Mononuclear cell (primary cell): ENCODE measurements around the gene CTAG2. TPM values are rescaled to one million over a fixed set of nuclear protein-coding genes. Genes with fewer than 3 reads are reported as not detected.
"Not testable (repeated sequence)": the region's sequence is repeated elsewhere in the genome, so short reads cannot be mapped to it uniquely, and the experiment has no call there.

Source experiments
- H3K27me3 ChIP-seq: 2 replicates; pipeline ENCODE4 v1.6.0; 2011; ENCODE audit warnings: low read length, control low read depth; ENCODE audit not compliant: insufficient read depth
- H3K4me1 ChIP-seq: 2 replicates; pipeline ENCODE4 v1.5.1; 2011; ENCODE audit warnings: mild to moderate bottlenecking, low read length, control low read depth; ENCODE audit not compliant: insufficient read depth
- H3K4me3 ChIP-seq: 2 replicates; pipeline ENCODE4 v1.5.1; 2011; ENCODE audit warnings: mild to moderate bottlenecking, low read length, moderate library complexity
- H3K9me3 ChIP-seq: 2 replicates; pipeline ENCODE4 v1.5.1; 2011; ENCODE audit warnings: low read depth, mild to moderate bottlenecking, control low read depth, low read length
- total RNA-seq: library from RNA; depleted of rRNA; stranded (reverse); fragments of >200 nt; gene quantifications from one replicate; pipeline ENCODE4 v1.2.3, GENCODE V29; 2012

Gene CTAG2
- total RNA-seq, 1 donor = not detected

DNA sequence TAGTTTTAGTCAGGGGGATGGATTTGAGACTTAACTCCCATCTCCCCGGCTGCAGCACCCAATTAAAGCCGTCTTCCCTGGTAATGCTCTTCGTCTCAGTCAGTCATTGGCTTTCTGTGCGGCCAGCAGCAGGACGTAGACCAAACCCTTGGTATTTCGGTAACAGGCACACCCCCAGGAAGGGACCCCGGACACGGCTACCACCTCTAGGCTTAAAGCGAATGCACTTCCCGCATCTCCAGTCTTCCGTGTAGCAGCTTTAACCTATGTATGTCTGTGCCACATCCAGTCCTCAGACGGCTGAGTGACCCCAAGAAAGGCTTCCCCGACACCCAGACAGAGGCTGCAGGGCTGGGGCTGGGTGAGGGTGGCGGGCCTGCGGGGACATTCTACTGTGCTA, 1.5 kb upstream of the CTAG2 start:
- H3K4me1 ChIP-seq = no peaks in the 10 kb centered on the region
- no peak overlapping the region for H3K4me3 ChIP-seq
- H3K9me3 ChIP-seq = no peaks in the 10 kb centered on the region
- H3K27me3 ChIP-seq = no peaks in the 10 kb centered on the region

DNA sequence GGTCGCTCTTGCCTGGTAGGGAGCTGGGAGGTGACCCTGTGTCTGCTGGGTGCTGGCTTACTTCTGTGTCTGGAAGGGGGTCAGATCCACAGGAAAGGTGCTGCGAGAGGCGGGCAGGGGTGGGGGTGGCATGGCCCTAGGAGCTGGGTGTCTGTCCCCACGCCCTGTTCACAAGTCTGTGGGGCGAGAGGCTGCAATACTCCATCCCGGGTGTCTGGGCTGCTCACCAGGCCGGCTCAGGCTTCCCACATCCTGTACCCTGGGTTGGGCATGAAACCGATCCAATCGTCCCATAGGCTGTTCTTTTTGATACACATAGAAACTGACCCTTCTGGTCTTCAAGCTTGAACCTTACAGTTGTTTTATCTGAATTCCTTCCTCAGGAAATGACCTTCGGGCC, 993 bp upstream of the CTAG2 start:
- Histone ChIP-seq H3K4me3 (no peak overlapping the region), H3K9me3 (no peaks in the 10 kb centered on the region), H3K4me1 (no peaks in the 10 kb centered on the region), H3K27me3 (no peaks in the 10 kb centered on the region)

DNA sequence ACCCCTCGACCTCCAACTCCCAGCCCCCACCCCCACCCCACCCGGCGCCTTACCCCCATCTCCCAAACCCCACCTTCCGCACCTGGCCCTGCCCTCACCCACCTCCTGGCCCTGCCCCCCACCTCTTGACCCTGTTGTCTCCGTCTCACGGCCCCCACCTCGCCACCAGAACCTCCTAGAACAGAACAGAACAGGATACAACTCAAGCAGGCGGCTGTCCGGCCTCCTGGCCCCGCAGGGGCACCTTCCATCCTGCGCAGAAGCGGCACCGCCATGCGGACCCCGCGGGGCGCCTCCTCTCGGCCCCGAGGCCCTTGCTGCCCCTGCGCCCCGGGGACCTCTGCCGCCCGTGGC, 354 bp downstream of the CTAG2 start:
- Histone ChIP-seq H3K9me3 (no peaks in the 10 kb centered on the region), H3K4me3 (no peak overlapping the region), H3K4me1 (no peaks in the 10 kb centered on the region), H3K27me3 (no peaks in the 10 kb centered on the region)

DNA sequence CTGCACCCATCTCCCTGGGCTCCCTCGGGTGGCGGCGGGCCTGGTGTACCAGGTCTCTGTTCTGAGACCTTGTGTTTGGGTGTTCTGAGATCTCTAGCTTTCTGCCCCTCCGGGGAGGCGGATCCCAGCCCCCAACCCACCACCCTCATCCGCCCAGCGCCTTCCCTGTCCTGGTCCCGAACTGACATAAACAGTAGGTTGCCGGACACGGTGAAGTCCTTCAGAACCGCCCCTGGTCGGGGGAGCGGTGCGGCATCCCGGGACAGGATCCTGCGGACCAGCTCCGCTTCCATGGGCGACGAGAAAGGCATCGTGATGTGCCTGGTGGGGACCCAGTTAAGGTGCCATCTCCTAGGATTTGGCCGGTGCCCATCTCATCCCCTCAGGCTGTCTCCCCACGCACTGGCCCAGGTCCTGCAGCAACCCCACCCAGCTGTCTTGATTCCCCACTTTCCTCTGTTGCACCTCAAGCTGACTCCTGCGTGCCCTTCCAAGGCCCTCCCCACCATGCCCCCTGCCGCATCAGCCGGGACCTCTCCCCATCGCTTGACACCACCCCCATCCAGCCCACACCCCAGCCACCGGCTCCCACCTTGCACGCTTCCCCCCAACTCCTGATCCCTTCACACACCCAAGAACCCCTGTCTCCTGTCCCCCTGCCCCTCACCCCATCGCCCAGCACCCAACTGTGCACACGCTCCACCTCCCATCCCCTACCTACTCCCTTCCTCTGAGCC, 900 bp downstream of the CTAG2 start:
- no peaks in the 10 kb centered on the region for H3K9me3 ChIP-seq
- H3K27me3 ChIP-seq = no peaks in the 10 kb centered on the region
- H3K4me3 ChIP-seq = no peak overlapping the region
- H3K4me1 ChIP-seq = no peaks in the 10 kb centered on the region

DNA sequence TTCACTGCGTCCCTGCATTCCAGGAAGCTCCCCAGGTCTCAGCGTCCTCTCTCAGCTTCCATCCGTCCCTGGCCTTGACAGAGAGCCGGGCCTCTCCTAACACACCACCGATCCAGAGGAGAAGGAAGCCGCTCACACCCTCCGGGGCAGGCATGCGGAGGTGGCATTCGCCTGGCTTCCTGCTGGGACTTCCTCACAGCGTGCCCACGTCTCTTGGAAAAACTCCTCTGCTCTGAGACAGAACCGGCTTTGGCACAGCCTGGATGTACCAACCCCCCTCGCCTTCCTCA, 3.2 kb downstream of the CTAG2 start:
- no peak overlapping the region for H3K4me3 ChIP-seq
- no peaks in the 10 kb centered on the region for H3K27me3 ChIP-seq
- no peaks in the 10 kb centered on the region for H3K9me3 ChIP-seq
- H3K4me1 ChIP-seq = no peaks in the 10 kb centered on the region

DNA sequence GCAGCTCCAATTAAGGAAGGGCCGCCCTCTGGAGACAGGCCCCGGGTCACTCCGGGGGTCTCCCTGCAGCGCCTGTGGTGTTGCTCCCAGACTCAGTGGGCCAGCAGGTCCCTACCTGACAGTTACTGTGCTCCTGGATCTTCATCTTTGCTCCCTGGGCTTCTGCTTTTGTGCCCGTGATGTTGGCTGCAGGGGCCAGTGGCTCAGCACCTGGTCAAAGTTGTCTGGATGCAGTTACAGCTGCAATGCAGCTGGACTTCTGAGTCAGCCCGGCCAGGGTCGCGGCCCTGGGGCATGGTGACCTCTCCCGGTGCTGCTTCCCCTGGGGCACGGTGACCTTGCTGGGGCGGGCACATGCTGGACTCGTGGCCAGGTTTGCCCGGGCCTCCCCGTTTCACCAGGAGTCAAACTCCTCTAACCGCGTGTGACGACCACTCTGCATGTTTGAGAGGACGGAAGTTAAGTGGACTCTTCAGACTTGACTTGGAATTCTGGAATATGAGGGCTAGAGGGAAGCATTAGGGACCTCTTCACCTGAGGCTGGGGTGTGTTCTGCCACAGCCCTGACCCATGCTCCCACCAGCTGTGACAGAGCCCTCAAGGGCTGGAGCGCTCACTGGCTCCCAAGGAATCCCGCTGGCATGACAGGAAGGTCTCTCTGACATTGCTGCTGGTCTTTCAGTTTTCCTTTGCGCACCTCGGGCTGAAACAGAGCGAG, 3.7 kb downstream of the CTAG2 start:
- no peaks in the 10 kb centered on the region for H3K9me3 ChIP-seq
- no peak overlapping the region for H3K4me3 ChIP-seq
- H3K27me3 ChIP-seq = no peaks in the 10 kb centered on the region
- H3K4me1 ChIP-seq = no peaks in the 10 kb centered on the region

DNA sequence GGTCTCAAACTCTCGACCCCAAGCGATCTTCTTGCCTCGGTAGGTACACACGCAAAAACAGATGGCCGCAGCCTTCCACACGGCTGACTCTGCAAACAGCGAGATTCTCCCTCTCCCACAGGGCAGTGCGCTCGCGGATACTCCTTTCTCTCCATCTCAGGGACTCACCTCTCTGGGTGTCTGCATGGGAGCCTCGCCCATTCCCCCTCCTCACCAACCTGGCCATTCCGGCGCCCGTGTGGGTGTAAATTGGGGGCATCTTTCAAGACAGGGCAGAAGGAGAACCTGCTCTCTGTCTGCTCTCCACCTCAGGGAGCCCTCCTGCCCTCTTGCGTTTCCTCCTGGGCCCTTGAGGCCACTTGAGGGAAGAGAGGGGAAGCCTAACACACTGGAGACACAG, 4.4 kb downstream of the CTAG2 start:
- no peaks in the 10 kb centered on the region for H3K27me3 ChIP-seq
- no peak overlapping the region for H3K4me3 ChIP-seq
- H3K4me1 ChIP-seq = no peaks in the 10 kb centered on the region
- no peaks in the 10 kb centered on the region for H3K9me3 ChIP-seq

DNA sequence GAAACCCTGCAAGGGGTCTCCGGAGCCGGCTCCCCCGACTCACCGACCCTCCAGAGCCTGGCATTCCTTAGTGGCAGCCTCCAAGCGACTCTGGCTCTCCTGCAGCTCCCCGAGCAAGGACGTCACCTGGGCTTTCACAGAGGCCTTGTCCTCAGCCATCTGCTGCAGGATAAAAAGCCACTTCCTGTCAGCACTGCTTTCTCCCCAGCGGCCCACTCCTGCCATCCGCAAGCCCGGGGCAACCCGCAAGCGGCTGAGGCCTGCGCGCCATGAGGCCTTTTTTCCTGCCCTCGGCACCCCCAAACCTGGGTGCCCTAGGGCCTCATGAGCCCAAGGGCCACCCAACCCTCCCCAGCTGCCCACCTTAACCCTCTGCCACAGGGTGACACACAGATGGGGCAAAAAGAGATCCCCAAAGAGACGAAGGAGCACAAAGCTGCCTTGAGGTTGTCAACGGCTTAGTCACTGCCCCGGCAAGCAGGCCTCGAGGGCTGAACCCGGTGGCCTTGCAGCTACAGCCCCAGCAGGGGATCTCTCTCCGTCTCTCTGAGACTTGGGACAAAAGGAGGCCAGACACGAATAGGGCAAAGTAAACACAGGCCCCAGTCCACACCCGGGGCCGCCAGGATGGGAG, 7.5 kb downstream of the CTAG2 start:
- H3K9me3 ChIP-seq, H3K27me3 ChIP-seq, H3K4me1 ChIP-seq, H3K4me3 ChIP-seq: not testable (repeated sequence)

DNA sequence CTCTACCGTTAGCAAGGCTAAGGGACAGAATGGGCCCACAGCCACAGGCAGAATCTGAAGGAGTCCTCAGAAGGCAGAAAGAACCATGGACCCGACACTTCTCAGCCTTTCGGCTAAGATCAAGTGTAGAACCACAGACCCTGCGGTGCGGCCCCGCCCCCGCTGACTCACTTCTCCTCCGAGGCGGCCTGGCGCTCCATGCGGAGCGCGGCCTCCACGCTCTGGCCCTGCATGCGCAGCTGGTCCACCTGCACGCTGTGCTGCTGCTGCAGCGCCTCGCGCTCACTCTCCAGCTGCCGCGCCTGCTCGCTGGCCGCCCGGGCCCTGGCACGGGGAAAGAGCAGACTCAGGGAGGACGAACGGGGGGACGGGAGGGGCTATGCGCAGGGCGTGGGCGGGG, 9.7 kb downstream of the CTAG2 start:
- not testable (repeated sequence) for H3K4me1 ChIP-seq, H3K9me3 ChIP-seq, H3K27me3 ChIP-seq, H3K4me3 ChIP-seq

DNA sequence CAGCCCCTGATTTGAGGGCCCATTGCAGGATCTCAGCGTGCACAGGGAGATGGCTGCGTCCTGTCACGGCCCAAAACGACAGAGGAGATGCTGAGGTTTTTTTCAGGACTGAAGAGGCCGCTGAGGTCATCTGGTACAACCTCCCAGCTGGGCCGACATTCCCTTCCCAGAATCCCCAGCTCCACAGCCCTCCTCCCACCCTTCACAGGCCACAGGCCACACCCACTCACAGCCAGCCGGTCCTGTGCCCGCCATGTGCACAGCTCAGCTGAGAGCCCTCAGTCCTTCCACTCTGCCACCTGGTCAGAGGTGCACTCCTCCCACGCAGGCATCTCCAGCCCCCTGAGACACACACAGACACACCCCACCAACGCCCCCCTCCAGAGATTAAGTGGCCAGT, 11.6 kb downstream of the CTAG2 start:
- H3K4me1 ChIP-seq, H3K9me3 ChIP-seq, H3K27me3 ChIP-seq, H3K4me3 ChIP-seq: not testable (repeated sequence)

DNA sequence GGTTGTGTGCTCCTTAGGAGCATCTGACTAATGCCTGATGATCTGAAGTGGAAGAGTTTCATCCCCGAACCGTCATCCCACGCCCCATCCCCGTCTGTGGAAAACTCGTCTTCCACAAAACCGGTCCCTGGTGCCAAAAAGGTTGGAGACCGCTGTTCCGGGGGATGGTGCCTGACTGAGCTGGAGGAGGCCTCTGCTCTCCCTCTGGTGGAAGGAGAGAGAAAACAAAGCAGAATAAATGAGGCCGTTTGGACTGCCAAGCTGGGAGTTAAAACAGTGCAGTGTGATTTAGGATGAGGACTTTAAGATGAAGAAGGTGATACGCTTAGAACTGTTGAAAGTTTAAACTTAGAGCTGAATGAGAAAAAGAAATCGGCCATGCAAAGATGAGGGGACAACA, 19.7 kb downstream of the CTAG2 start:
- H3K9me3 ChIP-seq, H3K4me1 ChIP-seq, H3K4me3 ChIP-seq, H3K27me3 ChIP-seq: not testable (repeated sequence)

DNA sequence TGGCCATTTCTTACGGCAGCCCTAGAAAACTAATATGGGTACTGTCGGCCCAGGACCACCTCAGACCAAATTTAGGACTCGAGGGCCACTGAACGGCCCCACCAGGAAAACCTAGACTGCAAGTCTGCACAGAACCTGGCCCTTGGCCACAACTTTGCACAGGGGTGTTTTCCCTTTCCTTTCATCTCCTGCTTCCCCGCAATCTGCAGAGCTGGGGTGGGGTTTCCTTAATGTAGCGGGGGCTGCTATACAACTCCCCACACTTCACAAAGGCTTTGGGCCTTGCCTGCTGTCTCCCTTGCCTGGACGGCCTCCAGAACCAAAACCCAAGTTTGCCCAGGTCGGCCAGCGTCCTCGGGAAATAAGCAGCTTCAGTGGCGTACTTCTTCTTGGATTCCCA, 22.4 kb downstream of the CTAG2 start:
- not testable (repeated sequence) for H3K4me1 ChIP-seq, H3K4me3 ChIP-seq, H3K9me3 ChIP-seq, H3K27me3 ChIP-seq

DNA sequence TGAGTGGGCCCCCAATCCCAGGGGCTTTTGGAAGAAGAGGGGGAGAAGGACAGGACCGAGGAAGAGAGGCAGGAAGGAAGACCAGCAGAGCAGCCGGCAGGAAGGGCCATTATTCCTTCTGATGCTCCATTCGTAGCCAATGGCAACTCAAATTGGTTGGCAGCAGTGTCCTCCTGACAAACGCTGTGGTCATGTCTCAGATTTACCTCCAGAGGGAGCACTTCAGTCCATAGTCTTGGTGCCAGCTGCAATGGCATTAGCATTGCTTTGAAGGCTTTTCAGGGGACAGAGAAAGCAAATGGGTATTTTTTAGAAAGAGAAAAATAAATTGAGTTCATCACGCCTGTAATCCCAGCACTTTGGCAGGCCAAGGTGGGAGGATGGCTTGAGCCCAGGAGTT, 24.4 kb downstream of the CTAG2 start:
- not testable (repeated sequence) for H3K4me3 ChIP-seq

DNA sequence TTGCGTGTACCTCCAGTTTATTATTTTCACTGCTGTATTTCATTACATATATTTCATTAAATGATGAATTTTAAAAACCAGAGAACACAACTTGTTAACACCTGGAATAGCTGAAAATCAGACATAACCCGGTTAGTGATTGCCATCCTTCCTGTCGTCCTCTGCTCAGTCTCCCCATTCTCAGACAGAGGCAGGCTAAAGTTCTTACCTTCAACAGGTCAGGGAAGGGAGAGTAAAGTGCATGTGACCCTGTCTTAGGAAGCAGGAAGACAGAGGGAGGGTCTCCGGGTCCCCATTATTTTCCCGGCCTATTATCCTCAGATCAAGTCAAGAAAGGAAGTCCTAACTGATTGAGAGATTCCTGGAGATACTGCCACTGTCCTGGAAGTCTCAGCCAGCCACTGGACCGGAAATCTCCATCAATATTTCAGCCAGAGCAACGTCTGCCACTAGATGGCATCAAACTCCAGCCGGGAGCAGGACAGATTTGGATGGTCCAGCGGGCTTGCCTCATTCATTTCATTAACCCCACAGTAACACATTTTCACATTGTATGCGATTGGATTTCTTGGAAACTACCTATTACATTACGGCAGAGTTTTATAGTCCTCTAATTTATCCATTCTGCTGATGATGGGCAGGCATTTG, 32.5 kb downstream of the CTAG2 start:
- not testable (repeated sequence) for H3K4me1 ChIP-seq, H3K4me3 ChIP-seq, H3K9me3 ChIP-seq, H3K27me3 ChIP-seq

More for the DNA sequence above, 24.4 kb downstream of the CTAG2 start:
- H3K27me3 ChIP-seq, H3K4me1 ChIP-seq, H3K9me3 ChIP-seq: not testable (repeated sequence)

DNA sequence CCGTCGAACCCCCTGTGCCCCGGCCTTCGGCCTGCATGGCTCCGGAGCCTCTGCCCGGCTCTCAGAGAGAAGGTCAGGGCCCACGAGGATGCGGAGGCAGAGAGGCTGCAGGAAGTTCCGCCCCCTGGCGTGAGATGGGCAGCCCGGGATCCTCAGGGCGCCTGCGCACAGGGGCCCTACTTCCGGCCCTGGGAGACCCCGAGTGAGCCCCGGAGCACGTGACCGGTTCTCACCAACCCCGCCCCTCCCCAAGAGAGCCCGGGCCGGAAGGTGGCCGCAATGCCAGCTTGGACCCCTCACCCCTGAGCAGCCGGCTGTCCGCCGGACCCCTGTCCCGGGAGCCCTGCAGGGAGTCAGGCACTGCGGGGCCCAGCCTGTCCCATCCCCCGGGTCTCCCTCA, 34.2 kb downstream of the CTAG2 start, which contains the start of gene CTAG1B:
Gene CTAG1B, minus strand, starts transcription at position 101 of the 400 bp plus-strand sequence. Its CDS starts 64 bp downstream, at position 37.
- H3K9me3 ChIP-seq, H3K4me3 ChIP-seq, H3K27me3 ChIP-seq, H3K4me1 ChIP-seq: not testable (repeated sequence)
